ENCODE data around the gene CHKA. TPM values are rescaled to one million over a fixed set of nuclear protein-coding genes. Genes with fewer than 3 reads are reported as not detected.

CHKA gene
- total RNA-seq, 4 donors from 2014 or later = 7.8 to 21.4 (median 15.3) TPM

DNA sequence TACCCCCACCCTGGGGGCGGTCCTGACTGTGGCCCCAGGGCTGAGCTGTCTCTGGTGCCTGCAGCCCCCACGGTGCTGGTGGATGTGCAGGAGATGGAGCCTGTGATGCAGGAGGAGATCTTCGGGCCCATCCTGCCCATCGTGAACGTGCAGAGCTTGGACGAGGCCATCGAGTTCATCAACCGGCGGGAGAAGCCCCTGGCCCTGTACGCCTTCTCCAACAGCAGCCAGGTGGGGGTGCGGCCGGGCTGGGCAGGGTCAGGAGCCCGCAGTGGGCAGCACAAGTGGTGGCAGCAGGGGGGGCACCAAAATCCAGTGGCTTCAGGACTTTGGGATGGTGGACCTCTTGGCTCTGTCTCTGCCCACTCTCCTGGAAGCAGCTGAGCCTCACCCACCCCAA lies 98.7 kb downstream of the CHKA start:
- no peaks in the 10 kb centered on the region for H3K9me3 ChIP-seq
- H3K4me1 ChIP-seq = peaks cover 7% of the 10 kb centered on the region
- no peak overlapping the region for H3K4me3 ChIP-seq
- peaks cover 17% of the 10 kb centered on the region for H3K36me3 ChIP-seq
- WGBS = 87% methylated on average over 3 of the region's 13 CpGs
- TF ChIP-seq EP300 (IDR thresholded peaks at IDR 0.05) = no peak
- TF ChIP-seq, protein P1, sequence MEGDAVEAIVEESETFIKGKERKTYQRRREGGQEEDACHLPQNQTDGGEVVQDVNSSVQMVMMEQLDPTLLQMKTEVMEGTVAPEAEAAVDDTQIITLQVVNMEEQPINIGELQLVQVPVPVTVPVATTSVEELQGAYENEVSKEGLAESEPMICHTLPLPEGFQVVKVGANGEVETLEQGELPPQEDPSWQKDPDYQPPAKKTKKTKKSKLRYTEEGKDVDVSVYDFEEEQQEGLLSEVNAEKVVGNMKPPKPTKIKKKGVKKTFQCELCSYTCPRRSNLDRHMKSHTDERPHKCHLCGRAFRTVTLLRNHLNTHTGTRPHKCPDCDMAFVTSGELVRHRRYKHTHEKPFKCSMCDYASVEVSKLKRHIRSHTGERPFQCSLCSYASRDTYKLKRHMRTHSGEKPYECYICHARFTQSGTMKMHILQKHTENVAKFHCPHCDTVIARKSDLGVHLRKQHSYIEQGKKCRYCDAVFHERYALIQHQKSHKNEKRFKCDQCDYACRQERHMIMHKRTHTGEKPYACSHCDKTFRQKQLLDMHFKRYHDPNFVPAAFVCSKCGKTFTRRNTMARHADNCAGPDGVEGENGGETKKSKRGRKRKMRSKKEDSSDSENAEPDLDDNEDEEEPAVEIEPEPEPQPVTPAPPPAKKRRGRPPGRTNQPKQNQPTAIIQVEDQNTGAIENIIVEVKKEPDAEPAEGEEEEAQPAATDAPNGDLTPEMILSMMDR (IDR thresholded peaks at IDR 0.05) = no peak
- TF ChIP-seq POLR2A (IDR thresholded peaks at IDR 0.05) = no peak
- TF ChIP-seq POLR2AphosphoS5 (IDR thresholded peaks at IDR 0.05) = no peak
- DNase-seq (ENCODE audit: low spot score in 2 of 2) = no peak
- H3K27me3 ChIP-seq = no peaks in the 10 kb centered on the region
- no peak overlapping the region for H3K27ac ChIP-seq

DNA sequence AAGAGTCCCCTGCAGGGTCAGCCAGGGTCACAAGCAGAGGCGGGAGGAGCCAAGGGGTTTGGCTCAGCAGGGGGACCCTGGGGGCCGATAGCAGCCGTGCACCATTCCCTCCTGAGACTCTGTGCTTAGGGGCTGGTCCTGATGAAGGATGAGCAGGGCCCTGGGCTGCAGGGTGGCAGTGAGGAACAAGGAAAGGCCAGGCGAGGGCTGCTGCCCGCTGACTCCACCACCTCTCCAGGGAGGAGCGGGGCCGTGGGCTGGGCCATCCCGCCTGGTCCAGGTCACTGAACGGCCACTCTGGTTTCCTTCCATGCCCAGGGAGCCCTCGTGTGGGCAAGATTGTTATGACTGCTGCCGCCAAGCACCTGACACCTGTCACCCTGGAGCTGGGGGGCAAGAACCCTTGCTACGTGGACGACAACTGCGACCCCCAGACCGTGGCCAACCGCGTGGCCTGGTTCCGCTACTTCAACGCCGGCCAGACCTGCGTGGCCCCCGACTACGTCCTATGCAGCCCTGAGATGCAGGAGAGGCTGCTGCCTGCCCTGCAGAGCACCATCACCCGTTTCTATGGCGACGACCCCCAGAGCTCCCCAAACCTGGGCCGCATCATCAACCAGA lies 99.9 kb downstream of the CHKA start:
- Histone ChIP-seq H3K27me3 (no peaks in the 10 kb centered on the region), H3K27ac (no peak overlapping the region), H3K9me3 (no peaks in the 10 kb centered on the region), H3K4me1 (peaks cover 18% of the 10 kb centered on the region), H3K4me3 (no peak overlapping the region), H3K36me3 (peaks cover 17% of the 10 kb centered on the region)
- DNase-seq (ENCODE audit: low spot score in 2 of 2) = no peak
- WGBS = 82% methylated on average over 8 of the region's 27 CpGs
- no peak for TF ChIP-seq POLR2AphosphoS5 (IDR thresholded peaks at IDR 0.05)
- TF ChIP-seq POLR2A (IDR thresholded peaks at IDR 0.05) = no peak
- TF ChIP-seq EP300 (IDR thresholded peaks at IDR 0.05) = no peak

DNA sequence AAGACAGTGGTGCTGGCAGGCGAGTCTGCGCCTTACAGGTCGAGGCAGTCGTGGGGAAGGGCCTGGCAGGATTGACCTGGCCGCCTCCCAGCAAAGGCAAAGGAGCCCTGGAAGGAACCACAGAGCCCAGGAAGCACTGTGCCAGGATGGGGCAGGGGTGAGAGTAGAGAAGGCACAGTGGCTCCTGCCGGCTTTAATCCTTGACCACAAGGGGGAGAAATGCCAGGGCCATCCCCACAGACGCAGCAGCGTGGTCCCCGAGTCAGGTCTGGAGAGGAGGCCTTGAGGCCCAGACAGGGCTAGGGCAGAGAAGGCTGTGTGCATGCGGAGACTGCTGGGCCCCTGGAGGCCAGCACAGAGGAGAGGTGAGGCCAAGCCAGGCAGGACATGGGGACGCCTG lies 100.6 kb downstream of the CHKA start:
- 43% methylated on average over 11 of the region's 11 CpGs for WGBS
- no peak for DNase-seq (ENCODE audit: low spot score in 2 of 2)
- no peaks in the 10 kb centered on the region for H3K27me3 ChIP-seq
- H3K4me3 ChIP-seq = no peak overlapping the region
- H3K4me1 ChIP-seq = peaks cover 18% of the 10 kb centered on the region
- peaks cover 13% of the 10 kb centered on the region for H3K36me3 ChIP-seq
- TF ChIP-seq POLR2A (IDR thresholded peaks at IDR 0.05) (no peak), EP300 (IDR thresholded peaks at IDR 0.05) (no peak), POLR2AphosphoS5 (IDR thresholded peaks at IDR 0.05) (no peak)
- TF ChIP-seq, protein P1 (IDR thresholded peaks at IDR 0.05) = no peak
- H3K9me3 ChIP-seq = no peaks in the 10 kb centered on the region
- H3K27ac ChIP-seq = no peak overlapping the region

DNA sequence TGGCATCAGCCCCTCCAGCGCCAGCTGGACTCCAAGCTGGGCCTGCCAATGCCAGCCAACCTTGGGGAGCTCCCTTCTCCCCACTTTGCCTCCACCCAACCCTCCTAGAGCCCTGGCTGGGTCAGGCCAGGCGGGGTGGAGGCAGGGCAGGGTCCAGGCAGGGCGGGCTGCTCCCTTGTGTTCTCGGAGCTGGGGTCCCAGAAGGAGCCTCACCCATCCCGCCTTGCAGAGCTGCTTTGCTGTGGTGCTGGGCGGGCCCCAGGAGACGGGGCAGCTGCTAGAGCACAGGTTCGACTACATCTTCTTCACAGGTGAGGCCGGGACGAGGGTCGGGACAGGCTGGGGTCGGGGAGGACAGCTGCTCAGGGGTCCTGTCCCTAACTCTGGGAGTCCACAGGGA lies 101.7 kb downstream of the CHKA start:
- H3K4me3 ChIP-seq = no peak overlapping the region
- no peak for TF ChIP-seq POLR2A (IDR thresholded peaks at IDR 0.05)
- no peak for TF ChIP-seq EP300 (IDR thresholded peaks at IDR 0.05)
- TF ChIP-seq POLR2AphosphoS5 (IDR thresholded peaks at IDR 0.05) = no peak
- TF ChIP-seq, protein P1 (IDR thresholded peaks at IDR 0.05) = no peak
- DNase-seq (ENCODE audit: low spot score in 2 of 2) = no peak
- 92% methylated on average over 7 of the region's 12 CpGs for WGBS
- H3K27ac ChIP-seq = no peak overlapping the region
- H3K27me3 ChIP-seq = no peaks in the 10 kb centered on the region
- peaks cover 25% of the 10 kb centered on the region for H3K4me1 ChIP-seq
- peaks cover 4% of the 10 kb centered on the region for H3K36me3 ChIP-seq
- no peaks in the 10 kb centered on the region for H3K9me3 ChIP-seq

DNA sequence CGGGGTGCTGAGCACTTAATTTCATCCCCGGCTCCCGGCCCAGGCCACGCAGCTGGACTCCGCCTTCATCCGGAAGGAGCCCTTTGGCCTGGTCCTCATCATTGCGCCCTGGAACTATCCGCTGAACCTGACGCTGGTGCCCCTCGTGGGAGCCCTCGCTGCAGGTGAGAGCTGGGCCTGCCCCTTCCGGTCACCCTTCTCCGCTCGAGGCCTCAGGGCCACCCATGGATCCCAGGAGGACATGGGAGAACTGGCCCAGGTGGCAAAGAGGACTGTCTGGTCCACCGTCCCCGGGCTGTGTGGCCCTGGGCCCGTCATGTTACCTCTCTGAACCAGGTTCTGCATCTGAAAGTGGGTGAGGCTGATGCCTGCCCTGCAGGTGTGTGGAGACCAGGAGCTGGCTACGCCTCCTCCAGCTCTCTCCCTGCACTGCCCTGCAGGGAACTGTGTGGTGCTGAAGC lies 102.4 kb downstream of the CHKA start:
- DNase-seq (ENCODE audit: low spot score in 2 of 2) = no peak
- peaks cover 4% of the 10 kb centered on the region for H3K36me3 ChIP-seq
- H3K27me3 ChIP-seq = no peaks in the 10 kb centered on the region
- no peak overlapping the region for H3K27ac ChIP-seq
- TF ChIP-seq, protein P1 (IDR thresholded peaks at IDR 0.05) = no peak
- TF ChIP-seq POLR2A (IDR thresholded peaks at IDR 0.05) (no peak), POLR2AphosphoS5 (IDR thresholded peaks at IDR 0.05) (no peak), EP300 (IDR thresholded peaks at IDR 0.05) (no peak)
- no peaks in the 10 kb centered on the region for H3K9me3 ChIP-seq
- peaks cover 32% of the 10 kb centered on the region for H3K4me1 ChIP-seq
- WGBS = 90% methylated on average over 2 of the region's 18 CpGs
- no peak overlapping the region for H3K4me3 ChIP-seq

All from suprapubic skin (tissue), 4 donors.